HG03060 (cell line): ENCODE data around the gene VPS50.

ENCODE experiments used
- ATAC-seq: cut with Tn5 transposase; IDR thresholded peaks from one replicate; pipeline ENCODE4 v1.9.1; 2021; ENCODE audit warnings: low read depth, moderate number of reproducible peaks; ENCODE audit not compliant: unreplicated experiment

The VPS50 gene

GRCh38 chr7:93238131-93238530, 6.0 kb downstream of the VPS50 start:
- no peak for ATAC-seq

DNA sequence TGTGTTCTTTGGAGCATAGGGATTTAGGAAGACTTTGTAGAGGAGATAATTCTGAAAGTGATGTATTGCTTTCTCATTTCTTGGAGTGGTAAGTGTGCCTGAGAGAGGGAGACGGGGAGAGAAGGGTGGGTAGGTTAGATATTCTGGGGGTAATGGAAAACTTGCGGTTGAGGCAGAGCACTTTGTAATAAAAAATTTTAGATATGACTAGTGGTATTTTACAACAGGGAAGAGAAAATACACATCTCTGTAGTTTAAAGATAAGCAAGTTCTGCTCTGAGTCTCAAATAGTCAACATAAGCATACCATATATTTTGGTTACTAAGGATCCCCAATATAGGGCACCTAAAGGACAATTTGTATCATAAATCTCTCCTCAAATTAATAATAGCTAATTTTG, 6.6 kb downstream of the VPS50 start:
- ATAC-seq, result no peak

- ATAC-seq, result no peak
These were observed 7.7 kb downstream of the VPS50 start for GRCh38 chr7:93239824-93240223.

DNA sequence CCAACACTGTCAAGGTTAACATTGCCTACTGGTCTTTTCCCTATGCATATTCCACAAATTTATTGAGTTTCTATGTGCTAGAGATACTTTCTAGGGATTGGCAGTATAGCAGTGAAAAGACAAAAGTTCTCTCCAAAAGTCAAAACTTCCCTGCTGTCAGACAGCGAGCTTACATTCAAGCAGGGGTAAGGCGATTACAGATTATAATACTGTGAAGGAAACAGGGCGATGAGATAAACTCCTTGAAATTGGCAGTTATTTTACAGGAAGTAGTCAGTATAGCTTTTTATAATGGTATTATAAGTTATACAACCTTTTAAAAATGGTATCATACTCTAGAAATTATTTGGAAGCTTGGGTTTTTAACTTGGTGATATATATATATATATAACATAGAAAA, 9.9 kb downstream of the VPS50 start:
- ATAC-seq, result no peak

DNA sequence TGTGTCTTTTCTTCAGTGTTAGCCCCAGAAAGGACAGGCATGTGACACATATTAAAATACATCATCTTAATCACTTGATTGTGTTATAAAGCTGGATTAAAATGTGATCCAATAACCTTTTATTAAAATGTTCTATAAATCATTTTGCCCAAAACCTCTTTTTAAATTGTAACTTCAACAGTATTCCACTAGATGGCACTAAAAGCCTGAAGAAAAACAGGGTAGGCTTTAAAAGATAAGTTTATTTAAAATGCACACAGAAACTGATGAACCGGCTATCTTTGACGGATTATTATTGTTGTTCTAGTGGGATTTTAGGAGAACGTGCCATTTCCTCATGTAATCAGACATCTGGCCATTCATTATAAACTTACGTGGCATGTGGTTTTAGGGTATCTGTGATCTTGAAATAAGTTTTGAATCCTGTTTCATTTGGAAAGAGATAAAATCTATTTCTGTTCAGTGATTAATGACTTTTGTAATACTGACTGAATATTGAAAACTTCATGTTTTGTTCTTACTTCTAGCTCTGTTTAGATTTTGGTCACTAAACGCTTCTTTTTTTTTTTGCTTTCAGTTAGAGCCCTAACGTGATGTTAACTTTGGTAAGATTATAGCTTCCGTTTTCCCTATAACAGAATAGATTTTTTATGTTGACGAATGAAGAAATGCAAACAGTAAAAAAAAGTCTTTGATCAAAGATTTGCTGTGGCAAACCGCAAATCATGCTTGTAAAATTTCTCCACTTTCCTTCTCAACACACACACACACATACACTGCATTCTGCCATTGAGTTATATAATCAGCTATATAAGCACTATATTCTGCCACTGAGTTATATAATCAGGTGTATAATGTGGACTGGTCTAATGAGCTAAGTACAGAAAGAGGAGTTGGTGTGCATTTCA, 13.6 kb downstream of the VPS50 start:
- no peak for ATAC-seq

DNA sequence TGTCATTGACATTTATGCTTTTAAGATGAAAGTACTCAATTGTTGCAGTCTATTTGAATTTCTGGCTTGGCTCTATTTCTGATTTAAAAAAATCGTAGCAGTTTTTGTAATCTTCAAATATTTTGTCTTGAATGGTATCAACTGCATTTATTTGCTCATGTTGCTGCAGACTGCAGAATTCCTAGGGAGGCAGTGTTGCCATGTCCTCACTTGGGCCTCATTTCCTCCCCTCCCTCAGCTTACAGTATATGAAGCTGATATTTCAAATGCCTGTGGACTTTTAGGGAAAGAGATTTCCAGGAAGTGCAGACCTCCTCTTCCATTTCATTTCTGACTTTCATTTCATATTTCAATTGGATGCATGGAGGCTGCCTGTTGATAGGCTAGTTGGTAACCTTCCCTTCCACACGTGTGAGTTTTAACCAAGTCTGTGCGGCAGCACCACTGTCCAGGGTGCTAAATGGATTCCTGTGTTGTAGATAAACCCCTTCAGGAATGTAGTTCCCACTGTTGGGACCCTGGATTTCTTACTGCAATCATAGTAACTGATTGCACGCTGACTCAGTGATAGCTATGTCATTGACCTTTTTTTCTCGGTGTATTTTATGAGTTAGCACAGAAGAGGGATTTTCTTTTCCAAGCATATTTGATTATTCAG, 17.5 kb downstream of the VPS50 start:
- no peak for ATAC-seq

- no peak for ATAC-seq
These were observed 26.5 kb downstream of the VPS50 start for GRCh38 chr7:93258661-93259060.

GRCh38 chr7:93262535-93262934, 30.4 kb downstream of the VPS50 start:
- ATAC-seq, result no peak

DNA sequence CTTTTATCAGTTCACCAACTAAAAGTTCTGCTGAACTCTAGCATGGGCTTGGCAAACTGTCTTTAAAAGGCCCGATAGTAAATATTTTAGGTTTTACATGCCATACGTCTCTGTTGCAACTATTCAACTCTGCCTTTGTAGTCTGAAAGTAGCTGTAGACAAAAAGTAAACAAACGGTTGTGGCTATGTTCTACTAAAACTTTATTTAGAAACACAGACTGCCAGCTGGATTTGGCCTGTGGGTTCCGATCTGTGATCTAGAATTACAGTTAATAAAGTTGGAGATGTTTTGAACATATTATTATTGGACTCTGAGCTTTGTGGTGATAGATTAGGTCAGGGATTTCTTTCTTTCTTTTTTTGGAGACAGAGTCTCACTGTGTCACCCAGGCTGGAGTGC, 33.1 kb downstream of the VPS50 start:
- ATAC-seq, result no peak

- ATAC-seq, result no peak
These were observed 47.4 kb downstream of the VPS50 start for GRCh38 chr7:93279541-93279940.

DNA sequence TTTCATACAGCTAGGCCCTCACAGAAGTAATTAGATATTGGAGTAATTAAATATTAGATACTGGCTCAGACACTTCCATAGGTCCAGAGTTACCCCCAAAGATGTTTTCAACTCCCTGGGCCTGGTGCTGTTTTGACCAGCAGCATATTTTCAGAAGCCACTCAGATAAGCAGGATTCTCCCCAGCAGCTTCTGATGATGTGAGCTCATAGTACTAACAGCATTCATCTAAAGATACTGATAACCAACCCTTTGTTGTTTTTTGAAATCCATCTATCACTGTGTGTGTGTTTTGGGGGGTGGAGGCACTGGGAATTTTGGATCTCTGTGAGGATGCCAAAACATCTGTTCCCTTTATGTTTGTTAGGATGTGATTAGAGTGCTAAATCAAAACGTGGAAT, 52.7 kb downstream of the VPS50 start:
- ATAC-seq, result no peak

DNA sequence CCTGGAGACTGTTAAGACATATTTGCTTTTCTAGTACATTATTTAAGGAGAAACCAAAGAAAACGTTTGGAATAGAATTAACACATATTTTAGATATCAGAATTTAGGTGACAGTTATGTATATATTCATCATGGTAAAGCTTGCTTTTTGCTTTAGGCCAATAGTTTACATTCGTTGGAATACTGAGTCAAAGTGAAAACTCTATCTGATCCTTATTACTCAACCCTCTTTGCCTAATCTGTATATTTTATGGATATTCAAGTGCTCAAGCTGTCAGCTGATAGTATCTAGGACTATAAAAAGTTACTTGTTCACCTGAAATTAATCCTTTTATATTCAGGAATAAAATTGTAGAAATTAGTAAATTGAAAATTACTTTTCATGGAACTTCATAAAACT, 61.1 kb downstream of the VPS50 start:
- no peak for ATAC-seq

DNA sequence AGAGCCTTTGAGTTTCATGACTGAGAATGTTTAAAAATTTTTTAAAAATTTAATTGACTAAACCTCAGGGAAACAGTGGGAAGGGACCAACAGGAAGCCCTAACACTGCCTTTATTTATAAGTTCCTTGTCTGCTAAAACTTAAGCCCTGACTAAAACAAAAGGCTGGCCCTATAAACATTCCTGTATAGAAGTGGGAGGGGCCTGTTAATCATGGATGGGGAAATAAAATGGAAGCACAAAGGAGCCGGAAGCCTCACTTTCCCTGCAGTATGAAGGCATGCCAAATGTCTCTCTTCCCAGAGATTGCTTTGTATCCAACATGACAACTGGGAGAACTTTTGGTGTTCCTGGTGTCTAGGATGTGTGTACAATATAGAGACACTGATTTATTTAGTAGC, 66.0 kb downstream of the VPS50 start:
- no peak for ATAC-seq

GRCh38 chr7:93298671-93299070, 66.5 kb downstream of the VPS50 start:
- no peak for ATAC-seq

DNA sequence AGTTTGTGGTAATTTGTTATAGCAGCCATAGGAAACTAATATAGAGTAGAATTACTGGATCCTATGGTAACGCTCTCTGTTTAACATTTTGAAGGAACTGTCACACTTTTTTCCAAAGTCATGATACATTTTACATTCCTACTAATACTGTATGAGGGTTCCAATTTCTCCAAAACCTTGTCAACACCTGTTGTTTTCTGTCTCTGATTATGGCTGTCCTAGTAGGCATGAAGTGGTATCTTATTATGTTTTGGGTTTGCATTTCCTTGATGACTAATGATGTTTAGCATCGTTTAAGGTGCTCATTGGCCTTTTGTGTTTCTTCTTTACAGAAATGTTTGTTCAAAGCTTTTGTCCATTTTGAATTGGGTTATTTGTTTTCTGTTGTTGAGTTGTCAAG, 69.6 kb downstream of the VPS50 start:
- no peak for ATAC-seq

DNA sequence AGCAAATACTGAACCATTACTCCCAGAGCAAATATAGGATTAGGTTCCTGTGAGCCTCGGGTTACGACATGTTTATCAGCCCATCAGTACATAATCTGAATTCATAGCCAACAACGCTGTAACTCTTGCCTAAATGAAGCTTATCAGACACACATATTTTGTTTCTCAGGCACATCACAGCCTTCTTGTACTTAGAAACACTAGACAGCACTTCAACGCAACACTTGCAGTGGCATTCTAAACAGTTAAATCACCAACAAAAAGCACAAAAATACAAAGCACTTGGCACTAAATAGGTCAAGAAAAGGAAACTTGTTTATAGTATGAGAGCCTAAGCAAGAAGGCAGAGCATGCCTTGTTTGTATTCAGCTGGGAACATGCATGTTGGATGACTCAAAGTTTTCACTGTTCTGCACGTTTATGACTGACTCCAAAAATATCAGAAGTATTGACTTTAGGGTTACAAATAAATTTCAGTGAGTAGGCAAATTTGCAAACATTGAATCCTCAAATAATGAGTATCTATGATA, 75.0 kb downstream of the VPS50 start:
- ATAC-seq, result no peak

DNA sequence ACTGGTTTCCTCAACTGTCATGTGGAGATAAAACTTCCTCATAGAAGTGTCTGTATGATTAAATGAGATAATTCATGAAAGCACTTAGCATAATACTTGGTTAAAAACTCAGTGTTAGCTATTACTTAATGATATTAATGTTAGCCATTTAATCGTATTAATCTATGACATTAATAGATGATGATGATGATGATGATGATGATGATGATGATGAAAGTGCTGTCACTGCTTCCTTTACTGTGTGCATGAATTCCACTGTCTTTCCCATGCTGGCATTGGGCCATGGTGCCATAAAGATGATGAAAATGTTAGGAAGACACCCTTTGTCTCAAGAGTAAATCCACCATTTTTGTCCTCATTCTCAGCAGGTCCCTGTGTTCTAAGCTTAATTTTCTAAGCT, 75.8 kb downstream of the VPS50 start:
- no peak for ATAC-seq

DNA sequence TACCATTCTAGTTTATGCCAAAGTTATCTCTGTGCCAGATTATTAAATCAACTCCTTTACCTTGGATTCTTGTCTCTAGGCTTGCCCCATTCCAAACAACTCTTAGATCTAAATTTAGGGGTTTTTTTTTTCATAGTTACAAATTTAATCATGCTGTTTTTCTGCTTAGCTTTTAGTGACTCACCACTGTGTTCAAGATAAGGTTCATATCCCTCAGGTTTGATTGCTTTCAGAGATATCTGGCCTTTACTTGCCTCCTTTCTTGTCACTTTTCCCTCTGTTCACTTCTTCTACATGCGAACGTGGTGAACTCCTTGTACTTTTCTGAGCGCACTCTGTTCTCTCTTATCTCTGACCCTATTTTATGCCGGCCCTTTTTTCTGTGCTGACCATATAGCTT, 78.2 kb downstream of the VPS50 start:
- ATAC-seq, result no peak

- ATAC-seq, result no peak
These were observed 82.3 kb downstream of the VPS50 start for GRCh38 chr7:93314449-93314848.

DNA sequence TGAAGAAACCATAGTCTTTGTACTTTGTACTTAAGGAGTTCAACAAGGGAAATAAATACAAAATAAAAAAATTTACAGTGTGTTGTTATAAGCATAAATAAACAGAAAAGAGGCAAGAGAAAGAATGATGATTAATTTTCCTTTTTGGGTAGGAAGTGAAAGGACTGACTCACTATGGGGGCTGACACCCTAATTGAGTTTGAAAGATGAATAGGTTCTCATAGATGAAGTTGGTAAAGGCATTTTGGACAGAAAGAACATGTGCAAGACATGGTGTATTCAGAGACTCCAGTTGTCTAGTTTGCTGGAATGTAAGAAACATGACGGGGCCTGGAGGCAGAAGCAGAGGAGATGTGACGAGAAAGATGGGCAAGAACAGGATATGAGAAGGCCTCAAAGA, 83.7 kb downstream of the VPS50 start:
- no peak for ATAC-seq

DNA sequence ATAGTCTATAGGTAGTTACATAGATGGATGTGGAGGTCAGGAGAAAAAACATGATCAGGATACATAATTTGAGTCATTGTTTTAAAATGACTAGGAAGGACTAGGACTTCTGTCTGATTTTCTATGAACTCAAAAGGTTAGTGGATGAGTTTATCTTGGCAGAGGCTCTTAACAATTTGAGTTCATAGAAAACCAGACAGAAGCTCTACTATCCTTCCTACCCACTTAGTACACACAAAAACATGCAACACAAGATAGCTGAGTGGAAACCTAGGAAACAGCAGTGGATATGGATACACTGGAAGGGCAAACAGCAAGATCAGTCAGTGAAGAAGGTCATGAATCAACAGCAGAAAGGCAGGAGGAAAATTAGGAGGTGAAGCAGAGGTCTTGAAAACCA, 84.6 kb downstream of the VPS50 start:
- no peak for ATAC-seq

- no peak for ATAC-seq
These were observed 88.7 kb downstream of the VPS50 start for GRCh38 chr7:93320887-93321286.
